ENCODE measurements around the gene ACOX2. TPM values are rescaled to one million over a fixed set of nuclear protein-coding genes. Genes with fewer than 3 reads are reported as not detected.

Gene ACOX2
- total RNA-seq, 2 donors from 2014 or later = 19.7 to 42.5 TPM

- TF ChIP-seq POLR2AphosphoS5 (IDR thresholded peaks at IDR 0.05) (no peak), CTCF (IDR thresholded peaks at IDR 0.05) (no peak), POLR2A (IDR thresholded peaks at IDR 0.05) (no peak)
- no peaks in the 10 kb centered on the region for H3K9me3 ChIP-seq
- WGBS = 57% methylated on average over 1 of the region's 1 CpG
- intact Hi-C loops (cut with DNase I) = no loop called here
- no peak overlapping the region for H3K27ac ChIP-seq
- H3K27me3 ChIP-seq (replicated peaks; ENCODE audit: insufficient read depth) = no peaks in the 10 kb centered on the region
- peaks cover 3% of the 10 kb centered on the region for H3K4me1 ChIP-seq (replicated peaks)
- no peak for DNase-seq (ENCODE audit: low spot score)
- H3K36me3 ChIP-seq = no peaks in the 10 kb centered on the region
- no peak overlapping the region for H3K4me3 ChIP-seq
Measured at GRCh38 chr3:58502872-58503271, 34.1 kb downstream of the ACOX2 start.

- no peaks in the 10 kb centered on the region for H3K36me3 ChIP-seq
- no peaks in the 10 kb centered on the region for H3K9me3 ChIP-seq
- no peak for TF ChIP-seq CTCF (IDR thresholded peaks at IDR 0.05)
- no peak for TF ChIP-seq POLR2A (IDR thresholded peaks at IDR 0.05)
- no peak for TF ChIP-seq POLR2AphosphoS5 (IDR thresholded peaks at IDR 0.05)
- H3K4me3 ChIP-seq = no peak overlapping the region
- intact Hi-C loops (cut with DNase I) = no loop called here
- H3K27me3 ChIP-seq (replicated peaks; ENCODE audit: insufficient read depth) = no peaks in the 10 kb centered on the region
- peaks cover 7% of the 10 kb centered on the region for H3K4me1 ChIP-seq (replicated peaks)
- no peak overlapping the region for H3K27ac ChIP-seq
- DNase-seq (ENCODE audit: low spot score) = no peak
- WGBS = 3% methylated on average over 1 of the region's 1 CpG
Measured at GRCh38 chr3:58497097-58497496, 39.9 kb downstream of the ACOX2 start.

GRCh38 chr3:58496206-58496857 lies 40.7 kb downstream of the ACOX2 start:
- intact Hi-C loops (cut with DNase I) = no loop called here
- Histone ChIP-seq H3K4me1 (replicated peaks) (peaks cover 7% of the 10 kb centered on the region), H3K9me3 (no peaks in the 10 kb centered on the region), H3K36me3 (no peaks in the 10 kb centered on the region), H3K27me3 (replicated peaks; ENCODE audit: insufficient read depth) (no peaks in the 10 kb centered on the region), H3K27ac (no peak overlapping the region), H3K4me3 (no peak overlapping the region)
- no peak for TF ChIP-seq POLR2A (IDR thresholded peaks at IDR 0.05)
- TF ChIP-seq CTCF (IDR thresholded peaks at IDR 0.05) = no peak
- no peak for TF ChIP-seq POLR2AphosphoS5 (IDR thresholded peaks at IDR 0.05)
- no peak for DNase-seq (ENCODE audit: low spot score)
- 87% methylated on average over 5 of the region's 5 CpGs for WGBS

GRCh38 chr3:58495101-58495500 lies 41.9 kb downstream of the ACOX2 start:
- intact Hi-C loops (cut with DNase I) = no loop called here
- peaks cover 7% of the 10 kb centered on the region for H3K4me1 ChIP-seq (replicated peaks)

More at GRCh38 chr3:58495101-58495500, 41.9 kb downstream of the ACOX2 start:
- Histone ChIP-seq H3K27ac (no peak overlapping the region), H3K27me3 (replicated peaks; ENCODE audit: insufficient read depth) (no peaks in the 10 kb centered on the region), H3K9me3 (no peaks in the 10 kb centered on the region), H3K4me3 (no peak overlapping the region), H3K36me3 (no peaks in the 10 kb centered on the region)
- 75% methylated on average over 3 of the region's 3 CpGs for WGBS
- TF ChIP-seq POLR2A (IDR thresholded peaks at IDR 0.05) (no peak), CTCF (IDR thresholded peaks at IDR 0.05) (no peak), POLR2AphosphoS5 (IDR thresholded peaks at IDR 0.05) (no peak)
- no peak for DNase-seq (ENCODE audit: low spot score)

Measured in prostate gland (tissue), 2 donors.